Measurements from ENCODE around the gene IGSF11. TPM values are rescaled to one million over a fixed set of nuclear protein-coding genes. Genes with fewer than 3 reads are reported as not detected.
"Not testable (repeated sequence)": the region's sequence is repeated elsewhere in the genome, so short reads cannot be mapped to it uniquely, and the experiment has no call there.

The IGSF11 gene
- total RNA-seq, 1 donor from 2014 or later = 4.0 TPM

- no peak for DNase-seq
These were observed 43.7 kb downstream of the IGSF11 start for GRCh38 chr3:118990823-118991560.

GRCh38 chr3:118988198-118989130 is 46.2 kb downstream of the IGSF11 start:
- DNase-seq = no peak

- DNase-seq = peak; percentile 77
These were observed 47.2 kb downstream of the IGSF11 start for GRCh38 chr3:118987477-118987876.

GRCh38 chr3:118986734-118987133 is 47.9 kb downstream of the IGSF11 start:
- DNase-seq = no peak

GRCh38 chr3:118984699-118985098 is 49.9 kb downstream of the IGSF11 start:
- no peak for DNase-seq

- DNase-seq = no peak
These were observed 53.0 kb downstream of the IGSF11 start for GRCh38 chr3:118981494-118982134.

- DNase-seq = no peak
These were observed 53.8 kb downstream of the IGSF11 start for GRCh38 chr3:118980832-118981231.

- DNase-seq = no peak
These were observed 56.3 kb downstream of the IGSF11 start for GRCh38 chr3:118978393-118978758.

GRCh38 chr3:118977671-118978392 is 56.8 kb downstream of the IGSF11 start:
- no peak for DNase-seq

- DNase-seq = peak; percentile 21
These were observed 57.5 kb downstream of the IGSF11 start for GRCh38 chr3:118977118-118977517.

GRCh38 chr3:118975476-118975875 is 59.2 kb downstream of the IGSF11 start:
- not testable (repeated sequence) for DNase-seq

GRCh38 chr3:118974356-118975097 is 60.1 kb downstream of the IGSF11 start:
- no peak for DNase-seq

GRCh38 chr3:118973050-118973449 is 61.6 kb downstream of the IGSF11 start:
- DNase-seq = no peak

- no peak for DNase-seq
These were observed 63.8 kb downstream of the IGSF11 start for GRCh38 chr3:118970819-118971218.

- no peak for DNase-seq
These were observed 66.0 kb downstream of the IGSF11 start for GRCh38 chr3:118968640-118969039.

GRCh38 chr3:118968111-118968510 is 66.5 kb downstream of the IGSF11 start:
- DNase-seq = no peak

GRCh38 chr3:118966700-118967099 is 67.9 kb downstream of the IGSF11 start:
- DNase-seq = no peak

GRCh38 chr3:118963711-118964110 is 70.9 kb downstream of the IGSF11 start:
- DNase-seq = no peak

- peak; percentile 75 for DNase-seq
These were observed 73.7 kb downstream of the IGSF11 start for GRCh38 chr3:118960876-118961450.

GRCh38 chr3:118955914-118956556 is 78.6 kb downstream of the IGSF11 start:
- DNase-seq = no peak

- DNase-seq = no peak
These were observed 83.6 kb downstream of the IGSF11 start for GRCh38 chr3:118951089-118951488.
